WTC11 (cell line): Measurements from ENCODE around the gene KCNIP1. TPM values are rescaled to one million over a fixed set of nuclear protein-coding genes. Genes with fewer than 3 reads are reported as not detected.
"Not testable (repeated sequence)": the region's sequence is repeated elsewhere in the genome, so short reads cannot be mapped to it uniquely, and the experiment has no call there.

Experiments used
- ATAC-seq: fragments of 200-7000 bp; cut with Tn5 transposase; 2 replicates; pipeline ENCODE4 v1.10.0; 2021; ENCODE audit warnings: mild to moderate bottlenecking, moderate library complexity
- CTCF ChIA-PET: fragments of 300-600 bp; sonication (Branson Sonifier 250); formaldehyde crosslinking; loops from one replicate; lab custom pipeline; 2021; ENCODE audit warnings: antibody characterized with exemption; lab: Charles Lee
- POLR2A ChIA-PET: fragments of 350-600 bp; sonication (Branson Sonifier 250); formaldehyde crosslinking; loops from one replicate; lab custom pipeline; 2021; ENCODE audit warnings: antibody characterized with exemption; lab: Charles Lee
- DNase-seq: peaks from one replicate; pipeline ENCODE4 v3.0.0; 2021; ENCODE audit warnings: low spot score
- H3K27ac Mint-ChIP-seq: 2 replicates; pipeline ENCODE4 v1.8.0; 2021; ENCODE audit warnings: mixed read lengths
- H3K27me3 Mint-ChIP-seq: 2 replicates; pipeline ENCODE4 v1.8.0; 2021; ENCODE audit warnings: low read depth, mild to moderate bottlenecking, moderate library complexity, mixed read lengths
- H3K36me3 Mint-ChIP-seq: 2 replicates; pipeline ENCODE4 v1.8.0; 2021; ENCODE audit warnings: mixed read lengths
- H3K4me1 Mint-ChIP-seq: 2 replicates; pipeline ENCODE4 v1.8.0; 2022; ENCODE audit warnings: mixed read lengths
- H3K4me3 Mint-ChIP-seq: 2 replicates; pipeline ENCODE4 v1.8.0; 2021; ENCODE audit warnings: mild to moderate bottlenecking, moderate library complexity, mixed read lengths
- H3K9me3 Mint-ChIP-seq: 2 replicates; pipeline ENCODE4 v1.8.0; 2021; ENCODE audit warnings: mixed read lengths
- ATF1 ChIP-seq: sonication (generic); formaldehyde crosslinking; IDR thresholded peaks from 2 replicates; pipeline ENCODE4 v1.8.1; 2023; ENCODE audit warnings: mild to moderate bottlenecking, moderate library complexity, missing genetic modification reagents
- CREM ChIP-seq: sonication (generic); formaldehyde crosslinking; IDR thresholded peaks from 2 replicates; pipeline ENCODE4 v1.8.1; 2022; ENCODE audit warnings: mild to moderate bottlenecking, missing genetic modification reagents, moderate library complexity
- E2F4 ChIP-seq: sonication (generic); formaldehyde crosslinking; IDR thresholded peaks from 2 replicates; pipeline ENCODE4 v1.8.1; 2022; ENCODE audit warnings: low read depth, mild to moderate bottlenecking, moderate library complexity, missing genetic modification reagents, borderline replicate concordance
- ERG ChIP-seq: fragments of 250-450 bp; sonication (Bioruptor Pico); IDR thresholded peaks from 2 replicates; pipeline ENCODE4 v1.8.0; 2021; ENCODE audit warnings: mild to moderate bottlenecking
- IRF1 ChIP-seq: sonication (generic); formaldehyde crosslinking; IDR thresholded peaks from 2 replicates; pipeline ENCODE4 v1.8.0; 2023; ENCODE audit warnings: missing genetic modification reagents
- MXD4 ChIP-seq: fragments of 250-450 bp; sonication (Bioruptor Pico); IDR thresholded peaks from 2 replicates; pipeline ENCODE4 v1.8.0; 2021; ENCODE audit warnings: mild to moderate bottlenecking, moderate library complexity, borderline replicate concordance
- SOX15 ChIP-seq: fragments of 250-450 bp; sonication (Bioruptor Pico); IDR thresholded peaks from 2 replicates; pipeline ENCODE4 v1.9.0; 2021; ENCODE audit warnings: mild to moderate bottlenecking
- ZNF396 ChIP-seq: fragments of 250-450 bp; sonication (Bioruptor Pico); IDR thresholded peaks from 2 replicates; pipeline ENCODE4 v1.8.0; 2021; ENCODE audit warnings: mild to moderate bottlenecking, moderate library complexity, borderline replicate concordance
- ZNF425 ChIP-seq: fragments of 250-450 bp; sonication (Bioruptor Pico); conservative IDR thresholded peaks from 2 replicates; pipeline ENCODE4 v1.9.0; 2021; ENCODE audit warnings: mild to moderate bottlenecking
- ZNF532 ChIP-seq: fragments of 250-450 bp; sonication (Bioruptor Pico); IDR thresholded peaks from 2 replicates; pipeline ENCODE4 v1.9.0; 2021; ENCODE audit warnings: mild to moderate bottlenecking, borderline replicate concordance
- ZNF671 ChIP-seq: fragments of 250-450 bp; sonication (Bioruptor Pico); IDR thresholded peaks from 2 replicates; pipeline ENCODE4 v1.8.0; 2021; ENCODE audit warnings: mild to moderate bottlenecking
- total RNA-seq: library from RNA; stranded (reverse); gene quantifications from 3 replicates; pipeline ENCODE4 v1.2.3, GENCODE V29; 2021
- TF ChIP-seq, protein P1 (sequence below): sonication (generic); formaldehyde crosslinking; IDR thresholded peaks from 2 replicates; pipeline ENCODE4 v1.8.1; 2023; ENCODE audit warnings: mild to moderate bottlenecking, missing genetic modification reagents, moderate library complexity
- TF ChIP-seq, protein P2 (sequence below): fragments of 250-450 bp; sonication (Bioruptor Pico); IDR thresholded peaks from 2 replicates; pipeline ENCODE4 v1.9.0; 2021; ENCODE audit warnings: mild to moderate bottlenecking

The KCNIP1 gene
- total RNA-seq, 1 experiment from 2014 or later, result 0.59 TPM

DNA sequence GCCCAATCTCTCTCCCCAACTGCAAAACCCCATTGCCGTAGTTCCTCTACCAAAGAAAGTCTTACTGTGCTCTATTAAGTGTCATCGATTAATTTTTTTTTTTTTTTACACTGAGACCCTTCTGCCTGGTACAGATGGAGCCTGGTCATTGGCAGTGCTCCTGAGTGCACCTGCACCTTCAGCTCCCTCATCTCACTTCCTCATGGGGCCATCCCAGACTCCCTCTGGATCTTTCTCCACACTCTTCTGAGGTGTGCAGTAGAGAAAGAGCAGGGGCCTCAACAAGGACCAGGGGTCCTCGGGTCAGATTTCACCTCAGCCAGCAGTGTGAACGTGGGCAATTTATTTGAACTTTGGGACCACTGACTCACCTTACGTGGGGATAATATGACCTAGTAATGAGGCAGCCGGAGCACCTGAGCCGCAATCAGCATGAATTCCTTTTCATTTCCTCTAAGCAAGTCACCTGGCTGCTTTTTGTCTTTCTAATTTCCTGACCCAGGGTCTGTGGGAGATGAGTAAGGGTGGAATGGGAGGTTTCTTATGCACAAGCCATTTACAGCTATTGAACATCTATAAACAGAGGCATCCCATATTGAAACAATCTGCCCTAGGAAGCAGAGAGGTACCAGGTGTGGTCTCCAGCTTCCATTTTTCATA lies 257.4 kb downstream of the KCNIP1 start (continued):
- TF ChIP-seq, protein P1, sequence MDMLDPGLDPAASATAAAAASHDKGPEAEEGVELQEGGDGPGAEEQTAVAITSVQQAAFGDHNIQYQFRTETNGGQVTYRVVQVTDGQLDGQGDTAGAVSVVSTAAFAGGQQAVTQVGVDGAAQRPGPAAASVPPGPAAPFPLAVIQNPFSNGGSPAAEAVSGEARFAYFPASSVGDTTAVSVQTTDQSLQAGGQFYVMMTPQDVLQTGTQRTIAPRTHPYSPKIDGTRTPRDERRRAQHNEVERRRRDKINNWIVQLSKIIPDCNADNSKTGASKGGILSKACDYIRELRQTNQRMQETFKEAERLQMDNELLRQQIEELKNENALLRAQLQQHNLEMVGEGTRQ, result peak; percentile 37; the same call in 1 of the 2 replicates
- TF ChIP-seq, all 79 proteins: peak for 4

DNA sequence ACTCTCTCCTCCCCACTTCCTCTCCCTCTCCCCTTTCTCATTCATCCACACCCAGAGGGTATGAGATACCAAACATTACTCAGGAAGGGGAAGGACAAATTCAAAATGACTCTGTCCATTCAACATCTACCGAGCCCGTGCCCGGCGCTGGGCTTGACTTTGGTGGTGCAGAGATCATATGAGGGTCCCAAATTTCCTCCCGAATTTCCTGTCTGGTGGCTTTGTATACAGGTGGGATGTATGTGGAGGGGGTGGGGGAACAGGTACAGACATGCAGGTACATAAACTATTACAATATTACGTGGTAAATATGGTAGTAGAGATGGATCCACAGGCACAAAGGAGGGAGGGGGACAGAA lies 257.9 kb downstream of the KCNIP1 start:
- H3K27ac Mint-ChIP-seq, result no peak overlapping the region
- H3K4me1 Mint-ChIP-seq, result peaks cover 29% of the 10 kb centered on the region
- POLR2A ChIA-PET, result interaction anchor here (0.8 to 1.7 kb wide), 3 partner anchors 11 to 16 kb away, joined by 5 to 15 read pairs (median 6); no protein-coding TSS in a partner anchor
- H3K36me3 Mint-ChIP-seq, result peaks cover 16% of the 10 kb centered on the region
- ATAC-seq, result peak; percentile 66
- TF ChIP-seq ZNF671, result 0 out of 2 replicates have a peak, but pooled peaks have one; percentile 5
- no peak for TF ChIP-seq E2F4 (CRISPR knock-in tag)
- no peak for TF ChIP-seq SOX15
- peak; percentile 73; the same call in 1 of the 2 replicates for TF ChIP-seq ZNF425 (CRISPR knock-in tag)
- no peak for TF ChIP-seq ATF1
- TF ChIP-seq CREM (CRISPR knock-in tag), result peak; percentile 32; the same call in 1 of the 2 replicates
- TF ChIP-seq, protein P2, sequence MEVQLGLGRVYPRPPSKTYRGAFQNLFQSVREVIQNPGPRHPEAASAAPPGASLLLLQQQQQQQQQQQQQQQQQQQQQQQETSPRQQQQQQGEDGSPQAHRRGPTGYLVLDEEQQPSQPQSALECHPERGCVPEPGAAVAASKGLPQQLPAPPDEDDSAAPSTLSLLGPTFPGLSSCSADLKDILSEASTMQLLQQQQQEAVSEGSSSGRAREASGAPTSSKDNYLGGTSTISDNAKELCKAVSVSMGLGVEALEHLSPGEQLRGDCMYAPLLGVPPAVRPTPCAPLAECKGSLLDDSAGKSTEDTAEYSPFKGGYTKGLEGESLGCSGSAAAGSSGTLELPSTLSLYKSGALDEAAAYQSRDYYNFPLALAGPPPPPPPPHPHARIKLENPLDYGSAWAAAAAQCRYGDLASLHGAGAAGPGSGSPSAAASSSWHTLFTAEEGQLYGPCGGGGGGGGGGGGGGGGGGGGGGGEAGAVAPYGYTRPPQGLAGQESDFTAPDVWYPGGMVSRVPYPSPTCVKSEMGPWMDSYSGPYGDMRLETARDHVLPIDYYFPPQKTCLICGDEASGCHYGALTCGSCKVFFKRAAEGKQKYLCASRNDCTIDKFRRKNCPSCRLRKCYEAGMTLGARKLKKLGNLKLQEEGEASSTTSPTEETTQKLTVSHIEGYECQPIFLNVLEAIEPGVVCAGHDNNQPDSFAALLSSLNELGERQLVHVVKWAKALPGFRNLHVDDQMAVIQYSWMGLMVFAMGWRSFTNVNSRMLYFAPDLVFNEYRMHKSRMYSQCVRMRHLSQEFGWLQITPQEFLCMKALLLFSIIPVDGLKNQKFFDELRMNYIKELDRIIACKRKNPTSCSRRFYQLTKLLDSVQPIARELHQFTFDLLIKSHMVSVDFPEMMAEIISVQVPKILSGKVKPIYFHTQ, result peak; percentile 85; the same call in 1 of the 2 replicates
- TF ChIP-seq IRF1 (CRISPR knock-in tag), result no peak
- TF ChIP-seq, all 79 proteins: peak for 4
- Mint-ChIP-seq H3K27me3 (no peaks in the 10 kb centered on the region), H3K9me3 (peaks cover 6% of the 10 kb centered on the region; the same call in 1 of the 2 replicates), H3K4me3 (peak overlapping the region; percentile 44)
- CTCF ChIA-PET, result interaction anchor here (1.4 to 2.9 kb wide), 5 partner anchors 12 to 128 kb away, joined by 4 to 20 read pairs (median 7); no protein-coding TSS in a partner anchor
- no peak for DNase-seq

GRCh38 chr5:170762298-170762697 lies 258.5 kb downstream of the KCNIP1 start:
- CTCF ChIA-PET, result interaction anchor here (0.7 to 2.9 kb wide), 4 partner anchors 11 to 29 kb away, joined by 3 to 20 read pairs (median 12); no protein-coding TSS in a partner anchor
- H3K4me3 Mint-ChIP-seq, result peak overlapping the region; percentile 44; the same call in 1 of the 2 replicates
- not testable (repeated sequence) for DNase-seq, H3K9me3 Mint-ChIP-seq, H3K27ac Mint-ChIP-seq, H3K27me3 Mint-ChIP-seq
- H3K4me1 Mint-ChIP-seq, result peaks cover 23% of the 10 kb centered on the region
- TF ChIP-seq MXD4 (0 out of 2 replicates have a peak, but pooled peaks have one; percentile 36), ZNF532 (CRISPR knock-in tag) (peak; percentile 93), ERG (CRISPR knock-in tag) (peak; percentile 61; the same call in 1 of the 2 replicates), ZNF396 (0 out of 2 replicates have a peak, but pooled peaks have one; percentile 31)
- TF ChIP-seq, all 79 proteins: peak for 4; not testable (repeated sequence) for 75
- peaks cover 12% of the 10 kb centered on the region for H3K36me3 Mint-ChIP-seq
- ATAC-seq, result not testable (repeated sequence)
- POLR2A ChIA-PET, result interaction anchor here (0.6 kb wide), 1 partner anchor 16 kb away, joined by 3 read pairs; no protein-coding TSS in a partner anchor

DNA sequence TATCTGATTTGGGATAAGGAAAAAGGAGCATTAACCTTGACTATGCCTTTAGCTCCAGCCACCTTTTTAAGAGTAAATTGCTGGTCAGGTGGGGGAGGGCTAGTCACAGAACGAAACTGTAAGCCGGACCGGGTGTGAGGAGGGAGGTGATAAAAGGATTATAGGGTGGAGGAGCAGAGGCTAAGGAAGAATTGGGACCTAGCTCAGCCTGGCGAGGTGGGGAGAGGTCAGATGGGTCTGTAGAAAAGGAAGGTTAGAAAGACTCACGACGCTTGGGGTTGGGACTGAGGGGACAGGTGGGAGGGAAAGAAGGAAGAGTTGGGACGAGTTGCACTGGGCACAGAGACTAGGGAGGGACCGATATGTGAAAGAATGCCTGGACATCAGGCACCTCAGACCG lies 262.0 kb downstream of the KCNIP1 start:
- ATAC-seq, H3K27ac Mint-ChIP-seq, H3K9me3 Mint-ChIP-seq, H3K27me3 Mint-ChIP-seq, H3K4me3 Mint-ChIP-seq, DNase-seq, H3K36me3 Mint-ChIP-seq, CTCF ChIA-PET: not testable (repeated sequence)
- POLR2A ChIA-PET, result interaction anchor here (1.0 kb wide), 1 partner anchor 23 kb away, joined by 3 read pairs; no protein-coding TSS in a partner anchor
- peaks cover 27% of the 10 kb centered on the region for H3K4me1 Mint-ChIP-seq
